GM23248 (cell line): ENCODE measurements around the gene PHC2. TPM values are rescaled to one million over a fixed set of nuclear protein-coding genes. Genes with fewer than 3 reads are reported as not detected.
A peak's percentile ranks its signal among the peaks of the same experiment; 100 is the strongest.

Source experiments
- DNase-seq: peaks from one replicate; pipeline ENCODE4 v3.0.0-alpha.2; 2015
- H2AFZ ChIP-seq: fragments of 200-600 bp; sonication (generic); 2 replicates; pipeline ENCODE4 v1.6.1; 2016; ENCODE audit warnings: antibody characterized with exemption
- H3F3A ChIP-seq: fragments of 200-600 bp; sonication (generic); 2 replicates; pipeline ENCODE4 v1.6.1; 2016; ENCODE audit warnings: mild to moderate bottlenecking, antibody characterized with exemption, mixed run types; ENCODE audit not compliant: insufficient read depth
- H3K27ac ChIP-seq: fragments of 200-600 bp; sonication (generic); 2 replicates; pipeline ENCODE4 v1.5.1; 2016; ENCODE audit warnings: mild to moderate bottlenecking
- H3K27me3 ChIP-seq: fragments of 200-600 bp; sonication (generic); replicated peaks from 2 replicates; pipeline ENCODE4 v1.6.1; 2016; ENCODE audit warnings: mild to moderate bottlenecking; ENCODE audit not compliant: insufficient read depth
- H3K36me3 ChIP-seq: fragments of 200-600 bp; sonication (generic); 2 replicates; pipeline ENCODE4 v1.6.1; 2016; ENCODE audit warnings: low read depth, mild to moderate bottlenecking
- H3K4me1 ChIP-seq: fragments of 200-600 bp; sonication (generic); 2 replicates; pipeline ENCODE4 v1.6.1; 2016; ENCODE audit warnings: mild to moderate bottlenecking; ENCODE audit not compliant: insufficient read depth
- H3K4me2 ChIP-seq: fragments of 200-600 bp; sonication (generic); one replicate; pipeline ENCODE4 v1.6.1; 2016; ENCODE audit warnings: mild to moderate bottlenecking; ENCODE audit not compliant: unreplicated experiment
- H3K4me3 ChIP-seq: fragments of 200-600 bp; sonication (generic); 2 replicates; pipeline ENCODE4 v1.5.1; 2016; ENCODE audit warnings: mild to moderate bottlenecking
- H3K79me2 ChIP-seq: fragments of 200-600 bp; sonication (generic); 2 replicates; pipeline ENCODE4 v1.6.1; 2016; ENCODE audit warnings: mild to moderate bottlenecking; ENCODE audit not compliant: insufficient read depth
- H3K9ac ChIP-seq: fragments of 200-600 bp; sonication (generic); 2 replicates; pipeline ENCODE4 v1.6.1; 2016; ENCODE audit warnings: mild to moderate bottlenecking
- H3K9me2 ChIP-seq: fragments of 200-600 bp; sonication (generic); 2 replicates; pipeline ENCODE4 v1.6.1; 2016; ENCODE audit warnings: mixed run types, mild to moderate bottlenecking, moderate library complexity; ENCODE audit not compliant: insufficient read depth
- H3K9me3 ChIP-seq: fragments of 200-600 bp; sonication (generic); one replicate; pipeline ENCODE4 v1.6.1; 2017; ENCODE audit warnings: low read depth
- H4K20me1 ChIP-seq: fragments of 200-600 bp; sonication (generic); 2 replicates; pipeline ENCODE4 v1.6.0; 2016; ENCODE audit not compliant: insufficient read depth
- EZH2 ChIP-seq: fragments of 200-600 bp; sonication (generic); IDR thresholded peaks from 2 replicates; pipeline ENCODE4 v1.6.1; 2018; ENCODE audit warnings: antibody characterized with exemption, mild to moderate bottlenecking; ENCODE audit not compliant: insufficient read depth, poor library complexity, severe bottlenecking
- EZH2phosphoT487 ChIP-seq: fragments of 200-600 bp; sonication (generic); IDR thresholded peaks from 2 replicates; pipeline ENCODE4 v1.6.1; 2018; ENCODE audit warnings: antibody characterized with exemption, moderate library complexity, mild to moderate bottlenecking, low read depth; ENCODE audit not compliant: insufficient read depth
- WGBS, 2 experiments: methylation state at CpG; one replicate each; pipeline ENCODE4 v1.1.6; 2015 to 2017; ENCODE audit warnings: low lambda C conversion rate in 2 of 2, low coverage in 1 of 2; ENCODE audit errors: missing lambda C conversion rate in 2 of 2; 5-methylcytosine and 5-hydroxymethylcytosine counted together
- in situ Hi-C: fragments of 300-500 bp; cut with MboI; formaldehyde crosslinking; loops from 2 replicates; pipeline ENCODE4 v1.15.0; 2020
- polyA plus RNA-seq: library from polyadenylated mRNA; unstranded; fragments of >200 nt; fragmentation: Nextera tagmentation; extraction: Ambion mirVana; gene quantifications from 2 replicates; pipeline ENCODE4 v1.2.1, GENCODE V29; 2016
- total RNA-seq: library from RNA; depleted of rRNA; stranded (reverse); fragments of >200 nt; shearing (Covaris generic); gene quantifications from 2 replicates; pipeline ENCODE4 v1.2.3, GENCODE V29; 2014

PHC2 gene
- total and polyA plus RNA-seq, 2 experiments from 2014 or later: 15.1 to 74.7 TPM

DNA sequence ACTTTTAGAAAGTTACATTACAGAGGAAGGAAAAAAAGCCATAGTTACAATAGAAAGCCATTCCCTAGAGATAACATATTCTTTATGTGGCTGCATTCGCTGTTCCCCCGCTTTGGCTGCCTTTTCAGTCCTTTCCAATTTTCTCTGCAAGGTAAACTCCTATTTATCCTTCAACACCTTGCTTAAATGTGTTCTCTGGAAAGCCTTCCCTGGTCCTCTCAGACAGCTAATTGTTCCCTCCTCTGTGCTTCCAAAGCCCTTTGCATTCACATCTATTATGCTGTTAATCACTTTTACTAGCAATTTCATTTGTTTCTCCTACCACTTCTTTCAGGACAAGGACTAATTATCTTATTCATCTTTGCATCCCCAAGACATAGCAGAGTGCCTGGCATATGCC is 1.6 kb downstream of the PHC2 start:
- in situ Hi-C loops: no loop called here
- no peak for DNase-seq
- Histone ChIP-seq H3K4me1 (peaks cover 42% of the 10 kb centered on the region), H3K27ac (no peak overlapping the region), H2AFZ (no peak overlapping the region), H4K20me1 (no peaks in the 10 kb centered on the region), H3K4me2 (peak overlapping the region; percentile 77), H3K79me2 (peaks cover 53% of the 10 kb centered on the region), H3K4me3 (peak overlapping the region; percentile 84; the same call in 1 of the 2 replicates), H3K9me3 (no peaks in the 10 kb centered on the region), H3K9me2 (no peaks in the 10 kb centered on the region), H3K36me3 (no peaks in the 10 kb centered on the region), H3K9ac (no peak overlapping the region), H3K27me3 (no peaks in the 10 kb centered on the region), H3F3A (peaks cover 28% of the 10 kb centered on the region)
- no peak for TF ChIP-seq EZH2phosphoT487
- no peak for TF ChIP-seq EZH2
- 94 to 97% methylated on average over 2 of the region's 2 CpGs for WGBS, 2 experiments

DNA sequence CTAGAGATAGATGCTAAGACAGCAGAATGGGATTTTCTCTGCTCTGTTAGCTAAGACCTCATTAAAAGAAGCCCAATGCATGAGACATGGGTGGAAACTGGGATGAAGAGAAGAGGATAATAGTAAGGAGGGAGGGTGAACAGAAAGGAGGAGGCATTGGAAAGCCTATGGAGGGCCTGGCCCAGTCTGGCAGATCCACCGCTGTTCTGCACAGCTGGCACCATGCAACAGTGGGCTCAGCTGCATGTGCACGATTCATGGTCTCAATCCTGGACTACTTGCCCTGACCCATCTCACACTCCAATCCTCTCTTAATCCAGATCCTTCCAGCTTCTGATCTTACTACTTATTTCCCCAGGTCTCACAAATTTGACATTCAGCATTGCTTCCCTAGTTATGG is 2.2 kb downstream of the PHC2 start:
- no peak overlapping the region for H3K27ac ChIP-seq
- no peaks in the 10 kb centered on the region for H3K27me3 ChIP-seq
- H3K9ac ChIP-seq: no peak overlapping the region
- H3F3A ChIP-seq: peaks cover 27% of the 10 kb centered on the region
- H3K9me2 ChIP-seq: no peaks in the 10 kb centered on the region
- peaks cover 41% of the 10 kb centered on the region for H3K4me1 ChIP-seq
- no peak for DNase-seq
- no peak overlapping the region for H2AFZ ChIP-seq
- no peak overlapping the region for H3K4me3 ChIP-seq
- H4K20me1 ChIP-seq: no peaks in the 10 kb centered on the region
- H3K9me3 ChIP-seq: no peaks in the 10 kb centered on the region
- TF ChIP-seq EZH2phosphoT487 (no peak), EZH2 (no peak)
- H3K36me3 ChIP-seq: no peaks in the 10 kb centered on the region
- peaks cover 59% of the 10 kb centered on the region for H3K79me2 ChIP-seq
- in situ Hi-C loops: no loop called here
- no peak overlapping the region for H3K4me2 ChIP-seq
- WGBS, 2 experiments: 94 to 100% methylated on average over 2 of the region's 2 CpGs

GRCh38 chr1:33426916-33427315 is 4.0 kb downstream of the PHC2 start:
- no peaks in the 10 kb centered on the region for H3K9me3 ChIP-seq
- 89 to 94% methylated on average over 3 of the region's 3 CpGs for WGBS, 2 experiments
- no peak overlapping the region for H2AFZ ChIP-seq
- H4K20me1 ChIP-seq: no peaks in the 10 kb centered on the region
- H3K9me2 ChIP-seq: no peaks in the 10 kb centered on the region
- no peak overlapping the region for H3K9ac ChIP-seq
- H3K4me3 ChIP-seq: no peak overlapping the region
- no peak for DNase-seq
- H3K4me1 ChIP-seq: peaks cover 25% of the 10 kb centered on the region
- H3K36me3 ChIP-seq: no peaks in the 10 kb centered on the region
- H3K27me3 ChIP-seq: no peaks in the 10 kb centered on the region
- no peak overlapping the region for H3K4me2 ChIP-seq
- H3K27ac ChIP-seq: no peak overlapping the region
- peaks cover 12% of the 10 kb centered on the region for H3F3A ChIP-seq
- TF ChIP-seq EZH2phosphoT487 (no peak), EZH2 (no peak)
- H3K79me2 ChIP-seq: peaks cover 77% of the 10 kb centered on the region
- in situ Hi-C loops: no loop called here

DNA sequence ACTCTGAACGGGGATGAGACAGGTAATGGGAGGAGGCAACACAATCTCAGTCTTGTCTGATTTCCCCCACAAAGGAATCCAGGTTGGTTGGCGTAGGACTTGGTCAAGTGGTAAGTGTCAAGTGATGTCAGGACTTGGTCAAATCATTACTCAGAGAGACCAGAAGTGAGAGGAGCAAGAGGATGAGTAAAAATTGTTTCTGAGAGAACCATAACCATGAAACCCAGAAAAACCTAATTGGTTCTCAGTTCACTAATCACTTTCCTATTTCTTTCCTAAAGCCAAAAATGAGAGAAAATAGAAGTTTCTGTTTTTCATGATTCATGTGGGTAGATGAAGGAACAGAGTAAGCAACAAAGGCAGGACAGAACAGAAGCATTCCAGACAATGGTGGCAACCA is 5.0 kb downstream of the PHC2 start:
- H3K9ac ChIP-seq: no peak overlapping the region
- no peaks in the 10 kb centered on the region for H3K36me3 ChIP-seq
- H2AFZ ChIP-seq: no peak overlapping the region
- no peaks in the 10 kb centered on the region for H3K9me2 ChIP-seq
- no peak for DNase-seq
- peaks cover 15% of the 10 kb centered on the region for H3F3A ChIP-seq
- peaks cover 28% of the 10 kb centered on the region for H3K4me1 ChIP-seq
- WGBS, 2 experiments: 98 to 100% methylated on average over 2 of the region's 2 CpGs
- no peak overlapping the region for H3K27ac ChIP-seq
- H3K4me3 ChIP-seq: no peak overlapping the region
- H3K79me2 ChIP-seq: peaks cover 79% of the 10 kb centered on the region
- no peaks in the 10 kb centered on the region for H3K27me3 ChIP-seq
- in situ Hi-C loops: no loop called here
- no peaks in the 10 kb centered on the region for H4K20me1 ChIP-seq
- H3K4me2 ChIP-seq: no peak overlapping the region
- TF ChIP-seq EZH2phosphoT487 (no peak), EZH2 (no peak)
- no peaks in the 10 kb centered on the region for H3K9me3 ChIP-seq

DNA sequence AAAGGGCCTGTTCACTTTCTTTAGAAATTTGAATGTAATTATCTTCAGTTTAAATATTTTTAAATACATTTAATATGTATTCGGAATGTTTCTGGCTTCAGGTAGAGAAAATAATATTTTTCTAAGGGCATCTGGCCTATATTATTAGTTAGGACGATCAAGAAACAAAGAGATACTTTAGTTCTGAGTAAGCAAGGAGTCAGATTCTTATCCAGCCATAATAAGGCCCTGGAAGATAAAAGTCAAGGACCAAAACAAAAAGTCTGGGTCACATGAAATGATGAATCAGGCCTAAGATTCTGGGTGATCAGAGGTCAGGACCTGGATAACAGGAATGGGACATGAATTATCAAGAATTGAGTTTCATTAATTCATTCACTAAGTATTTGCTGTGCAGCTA is 6.3 kb downstream of the PHC2 start:
- H4K20me1 ChIP-seq: no peaks in the 10 kb centered on the region
- H3K9me3 ChIP-seq: no peaks in the 10 kb centered on the region
- H3K36me3 ChIP-seq: no peaks in the 10 kb centered on the region
- no peak overlapping the region for H2AFZ ChIP-seq
- in situ Hi-C loops: no loop called here
- H3F3A ChIP-seq: peaks cover 17% of the 10 kb centered on the region
- TF ChIP-seq EZH2phosphoT487 (no peak), EZH2 (no peak)
- peaks cover 27% of the 10 kb centered on the region for H3K4me1 ChIP-seq
- no peaks in the 10 kb centered on the region for H3K27me3 ChIP-seq
- no peaks in the 10 kb centered on the region for H3K9me2 ChIP-seq
- no peak overlapping the region for H3K9ac ChIP-seq
- WGBS, 2 experiments: 34 to 37% methylated on average over 2 of the region's 2 CpGs
- peaks cover 83% of the 10 kb centered on the region for H3K79me2 ChIP-seq
- H3K4me2 ChIP-seq: peak overlapping the region; percentile 33
- no peak overlapping the region for H3K4me3 ChIP-seq
- peak overlapping the region; percentile 38 for H3K27ac ChIP-seq
- peak; percentile 57 for DNase-seq
